ENCODE results near the gene NEU3. TPM values are rescaled to one million over a fixed set of nuclear protein-coding genes. Genes with fewer than 3 reads are reported as not detected.

NEU3 gene
- total RNA-seq, 1 donor from 2014 or later, result 7.9 TPM

- Histone ChIP-seq H3K36me3 (ENCODE audit: control insufficient read depth, insufficient read depth, low read length) (no peaks in the 10 kb centered on the region), H3K27me3 (ENCODE audit: control insufficient read depth, insufficient read depth, low read length) (no peaks in the 10 kb centered on the region), H3K4me3 (ENCODE audit: low read depth, low read length) (no peak overlapping the region)
- peak; percentile 57 for DNase-seq (ENCODE audit: low read depth)
- peak; percentile 96 for TF ChIP-seq CTCF (IDR thresholded peaks at IDR 0.05; ENCODE audit: insufficient read depth, low read length, poor library complexity, severe bottlenecking)
Measured at GRCh38 chr11:75022759-75023396, 34.1 kb downstream of the NEU3 start.

GRCh38 chr11:75023446-75024067, 34.8 kb downstream of the NEU3 start:
- no peaks in the 10 kb centered on the region for H3K36me3 ChIP-seq (ENCODE audit: control insufficient read depth, insufficient read depth, low read length)
- no peaks in the 10 kb centered on the region for H3K27me3 ChIP-seq (ENCODE audit: control insufficient read depth, insufficient read depth, low read length)
- no peak for TF ChIP-seq CTCF (IDR thresholded peaks at IDR 0.05; ENCODE audit: insufficient read depth, low read length, poor library complexity, severe bottlenecking)
- no peak for DNase-seq (ENCODE audit: low read depth)
- no peak overlapping the region for H3K4me3 ChIP-seq (ENCODE audit: low read depth, low read length)

GRCh38 chr11:75024068-75024449, 35.3 kb downstream of the NEU3 start:
- Histone ChIP-seq H3K36me3 (ENCODE audit: control insufficient read depth, insufficient read depth, low read length) (no peaks in the 10 kb centered on the region), H3K27me3 (ENCODE audit: control insufficient read depth, insufficient read depth, low read length) (no peaks in the 10 kb centered on the region), H3K4me3 (ENCODE audit: low read depth, low read length) (no peak overlapping the region)
- no peak for TF ChIP-seq CTCF (IDR thresholded peaks at IDR 0.05; ENCODE audit: insufficient read depth, low read length, poor library complexity, severe bottlenecking)
- no peak for DNase-seq (ENCODE audit: low read depth)

- H3K27me3 ChIP-seq (ENCODE audit: control insufficient read depth, insufficient read depth, low read length), result no peaks in the 10 kb centered on the region
- H3K4me3 ChIP-seq (ENCODE audit: low read depth, low read length), result no peak overlapping the region
- no peak for DNase-seq (ENCODE audit: low read depth)
- H3K36me3 ChIP-seq (ENCODE audit: control insufficient read depth, insufficient read depth, low read length), result no peaks in the 10 kb centered on the region
- TF ChIP-seq CTCF (IDR thresholded peaks at IDR 0.05; ENCODE audit: insufficient read depth, low read length, poor library complexity, severe bottlenecking), result no peak
Measured at GRCh38 chr11:75024764-75025211, 36.1 kb downstream of the NEU3 start.

GRCh38 chr11:75025561-75025960, 36.8 kb downstream of the NEU3 start:
- no peaks in the 10 kb centered on the region for H3K36me3 ChIP-seq (ENCODE audit: control insufficient read depth, insufficient read depth, low read length)
- no peaks in the 10 kb centered on the region for H3K27me3 ChIP-seq (ENCODE audit: control insufficient read depth, insufficient read depth, low read length)
- H3K4me3 ChIP-seq (ENCODE audit: low read depth, low read length), result no peak overlapping the region
- no peak for TF ChIP-seq CTCF (IDR thresholded peaks at IDR 0.05; ENCODE audit: insufficient read depth, low read length, poor library complexity, severe bottlenecking)
- DNase-seq (ENCODE audit: low read depth), result no peak

- Histone ChIP-seq H3K36me3 (ENCODE audit: control insufficient read depth, insufficient read depth, low read length) (no peaks in the 10 kb centered on the region), H3K4me3 (ENCODE audit: low read depth, low read length) (no peak overlapping the region), H3K27me3 (ENCODE audit: control insufficient read depth, insufficient read depth, low read length) (no peaks in the 10 kb centered on the region)
- no peak for TF ChIP-seq CTCF (IDR thresholded peaks at IDR 0.05; ENCODE audit: insufficient read depth, low read length, poor library complexity, severe bottlenecking)
- DNase-seq (ENCODE audit: low read depth), result no peak
Measured at GRCh38 chr11:75028321-75028720, 39.6 kb downstream of the NEU3 start.

Measured in kidney epithelial cell (primary cell).